Measurements from ENCODE around the gene TMEM240. TPM values are rescaled to one million over a fixed set of nuclear protein-coding genes. Genes with fewer than 3 reads are reported as not detected.
"Not testable (repeated sequence)": the region's sequence is repeated elsewhere in the genome, so short reads cannot be mapped to it uniquely, and the experiment has no call there.

Gene TMEM240
- total and polyA plus RNA-seq, 9 of the 15 experiments (the other 6 are each of a cell fraction or from before 2014, with no cell fraction given), result 0.24 to 2.0 (median 0.69) TPM; not detected in 5

GRCh38 chr1:1556961-1557360, 16.5 kb upstream of the TMEM240 start:
- H4K20me1 ChIP-seq (replicated peaks; ENCODE audit: control insufficient read depth, insufficient read depth, low read length), result peaks cover 24% of the 10 kb centered on the region; the same call in 1 of the 2 replicates
- H3K4me1 ChIP-seq (replicated peaks in 1 of 2; ENCODE audit: control insufficient read depth in 2 of 2, insufficient read depth in 2 of 2, low read length in 2 of 2), result peaks cover 0 to 34% of the 10 kb centered on the region in 2 experiments; a peak in 3 of 5 replicates
- DNase-seq (ENCODE audit: extremely low read depth in 1 of 4, low spot score in 3 of 4); H2AFZ ChIP-seq (ENCODE audit: low read depth, low read length); ATAC-seq; CTCF ChIA-PET (ENCODE audit: low intra/inter-chr PET ratio); H3K9me1 ChIP-seq (ENCODE audit: control insufficient read depth, insufficient read depth, low read length); H3K9me3 ChIP-seq (replicated peaks; ENCODE audit: control insufficient read depth, insufficient read depth, low read depth, low read length); H3K9ac ChIP-seq (ENCODE audit: insufficient read depth in 1 of 2, low read depth in 2 of 2, low read length in 2 of 2); H3K27ac ChIP-seq (ENCODE audit: extremely low read depth, low read depth, low read length); BruUV-seq (replicated peaks); FAIRE-seq; H3K27me3 ChIP-seq (ENCODE audit: control insufficient read depth in 2 of 2, insufficient read depth in 2 of 2, low read length in 2 of 2); H3K4me2 ChIP-seq (ENCODE audit: insufficient read depth, low read length); in situ Hi-C loops (cut with MboI); H3K4me3 ChIP-seq; intact Hi-C loops (cut with micrococcal nuclease): not testable (repeated sequence)
- whole genome bisulfite sequencing (ENCODE audit: insufficient coverage, low coverage, missing lambda C conversion rate), result 86% methylated on average over 11 of the region's 11 CpGs
- peaks cover 41% of the 10 kb centered on the region for H3K79me2 ChIP-seq (ENCODE audit: control insufficient read depth, insufficient read depth, low read length)
- TF ChIP-seq MTF1 (CRISPR knock-in tag; IDR thresholded peaks at IDR 0.05; ENCODE audit: borderline replicate concordance), result peak; percentile 30; the same call in 1 of the 2 replicates
- POLR2A ChIA-PET, result interaction anchor here (0.8 to 5.0 kb wide), 7 partner anchors 8 to 157 kb away, joined by 3 to 36 read pairs (median 3); no protein-coding TSS in a partner anchor
- H3K36me3 ChIP-seq (ENCODE audit: control insufficient read depth, insufficient read depth, low read length), result peaks cover 65% of the 10 kb centered on the region; the same call in 2 of the 3 replicates

GRCh38 chr1:1556505-1556904, 16.1 kb upstream of the TMEM240 start:
- DNase-seq (ENCODE audit: extremely low read depth in 1 of 4, low spot score in 3 of 4), result no peak
- BruUV-seq (replicated peaks), result no TSS peak
- ChIA-PET CTCF (ENCODE audit: low intra/inter-chr PET ratio) (no interaction called here), POLR2A (interaction anchor here (0.8 to 5.0 kb wide), 7 partner anchors 9 to 156 kb away, joined by 3 to 36 read pairs (median 3); no protein-coding TSS in a partner anchor)
- peaks cover 9% of the 10 kb centered on the region for H3K9me1 ChIP-seq (ENCODE audit: control insufficient read depth, insufficient read depth, low read length)
- in situ Hi-C loops (cut with MboI), result no loop called here
- no peak for TF ChIP-seq ZBTB12 (CRISPR knock-in tag; IDR thresholded peaks at IDR 0.05)
- no peak for TF ChIP-seq HES1 (IDR thresholded peaks at IDR 0.05; ENCODE audit: low read depth)
- TF ChIP-seq PKNOX1 (IDR thresholded peaks at IDR 0.05), result no peak
- no peak for TF ChIP-seq SNRNP70 (optimal IDR thresholded peaks at IDR 0.05; ENCODE audit: low read depth, low read length)
- no peak for TF ChIP-seq DMBX1 (CRISPR knock-in tag; IDR thresholded peaks at IDR 0.05; ENCODE audit: borderline replicate concordance)
- 0 out of 2 replicates have a peak, but pooled peaks have one; percentile 24 for TF ChIP-seq POLR2G (IDR thresholded peaks at IDR 0.05; ENCODE audit: low read depth, low read length)
- TF ChIP-seq BACH1 (tag; IDR thresholded peaks at IDR 0.05), result no peak
- TF ChIP-seq NFATC3 (IDR thresholded peaks at IDR 0.05), result no peak
- ATAC-seq, result no peak
- H3K36me3 ChIP-seq (ENCODE audit: control insufficient read depth, insufficient read depth, low read length), result peaks cover 65% of the 10 kb centered on the region; the same call in 2 of the 3 replicates
- H3K27ac ChIP-seq (ENCODE audit: extremely low read depth, low read depth, low read length), result no peak overlapping the region
- WGBS (ENCODE audit: insufficient coverage, low coverage, missing lambda C conversion rate), result 94% methylated on average over 6 of the region's 6 CpGs
- H3K4me2 ChIP-seq (ENCODE audit: insufficient read depth, low read length), result no peak overlapping the region
- H3K9me3 ChIP-seq (replicated peaks; ENCODE audit: control insufficient read depth, insufficient read depth, low read depth, low read length), result no peaks in the 10 kb centered on the region; the same call in 1 of the 2 replicates
- intact Hi-C loops (cut with micrococcal nuclease), result no loop called here
- 0 out of 4 replicates have a peak overlapping the region, but pooled peaks of 1 of the 2 experiments have one; percentile 43 for H3K9ac ChIP-seq (ENCODE audit: insufficient read depth in 1 of 2, low read depth in 2 of 2, low read length in 2 of 2)
- peaks cover 42% of the 10 kb centered on the region for H3K79me2 ChIP-seq (ENCODE audit: control insufficient read depth, insufficient read depth, low read length)
- peaks cover 21% of the 10 kb centered on the region; the same call in 1 of the 2 replicates for H4K20me1 ChIP-seq (replicated peaks; ENCODE audit: control insufficient read depth, insufficient read depth, low read length)
- no peak overlapping the region for H2AFZ ChIP-seq (ENCODE audit: low read depth, low read length)
- no peaks in the 10 kb centered on the region for H3K27me3 ChIP-seq (ENCODE audit: control insufficient read depth in 2 of 2, insufficient read depth in 2 of 2, low read length in 2 of 2)
- FAIRE-seq, result no peak
- no peak overlapping the region for H3K4me3 ChIP-seq
- H3K4me1 ChIP-seq (replicated peaks in 1 of 2; ENCODE audit: control insufficient read depth in 2 of 2, insufficient read depth in 2 of 2, low read length in 2 of 2), result peaks cover 0 to 34% of the 10 kb centered on the region in 2 experiments; a peak in 3 of 5 replicates
